GM12878 (cell line): ENCODE results near the gene CCHCR1. TPM values are rescaled to one million over a fixed set of nuclear protein-coding genes. Genes with fewer than 3 reads are reported as not detected.

ENCODE experiments used
- ATAC-seq: fragments of 200-7000 bp; cut with Tn5 transposase; 3 replicates; pipeline ENCODE4 v1.9.1; 2020; ENCODE audit warnings: mild to moderate bottlenecking, moderate library complexity
- BruUV-seq: library from RNA; stranded (reverse); fragments of 400-500 nt; replicated peaks from 2 replicates; lab custom pipeline; 2021; lab: Mats Ljungman, UMichigan
- CTCF ChIA-PET: fragments of 300-600 bp; sonication (Branson Sonifier 250); formaldehyde crosslinking; extraction: SDS; loops from one replicate; lab custom pipeline; 2021; ENCODE audit warnings: inconsistent platforms; lab: Yijun Ruan, JAX
- POLR2A ChIA-PET: fragments of 350-600 bp; formaldehyde crosslinking; extraction: SDS; loops from one replicate; lab custom pipeline; 2021; ENCODE audit warnings: inconsistent platforms; lab: Charles Lee
- RAD21 ChIA-PET: fragments of 300-600 bp; sonication (Branson Sonifier 250); formaldehyde crosslinking; loops from one replicate; lab custom pipeline; 2023; ENCODE audit warnings: antibody characterized with exemption; ENCODE audit not compliant: unreplicated experiment; lab: Charles Lee
- SMC1A ChIA-PET: fragments of 300-600 bp; sonication (Branson Sonifier 250); formaldehyde crosslinking; loops from one replicate; lab custom pipeline; 2023; ENCODE audit not compliant: unreplicated experiment, uncharacterized antibody; lab: Charles Lee
- DNase-seq: peaks from one replicate; pipeline ENCODE4 v3.0.0-alpha.2; 2011; ENCODE audit warnings: low read depth, low spot score
- FAIRE-seq: peaks from 3 replicates; lab custom pipeline; 2011; peaks lifted over from hg19 to GRCh38; lab: Jason Lieb, UNC
- H2AFZ ChIP-seq: 2 replicates; pipeline ENCODE4 v1.6.0; 2011; ENCODE audit warnings: low read depth, low read length, control low read depth; ENCODE audit not compliant: control insufficient read depth
- H3K27ac ChIP-seq: 2 replicates; pipeline ENCODE4 v1.5.1; 2011; ENCODE audit warnings: control low read depth; ENCODE audit not compliant: control insufficient read depth, insufficient read depth
- H3K27me3 ChIP-seq, 2 experiments: replicated peaks in 1 of 2; 2 replicates each; pipeline versions ENCODE4 v1.6.0 to v1.6.1; 2011; ENCODE audit warnings: low read length in 1 of 2; ENCODE audit not compliant: control insufficient read depth in 2 of 2, insufficient read depth in 2 of 2
- H3K36me3 ChIP-seq, 2 experiments: 2 replicates each; pipeline ENCODE4 v1.5.1; 2011; ENCODE audit warnings: low read length in 1 of 2; ENCODE audit not compliant: control insufficient read depth in 2 of 2, insufficient read depth in 2 of 2
- H3K4me1 ChIP-seq: 2 replicates; pipeline ENCODE4 v1.6.1; 2011; ENCODE audit warnings: mild to moderate bottlenecking, low read length, moderate library complexity, mixed read lengths; ENCODE audit not compliant: control insufficient read depth, insufficient read depth
- H3K4me2 ChIP-seq: 2 replicates; pipeline ENCODE4 v1.6.0; 2011; ENCODE audit warnings: control low read depth; ENCODE audit not compliant: control insufficient read depth, insufficient read depth
- H3K4me3 ChIP-seq: fragments of 200-600 bp; sonication (generic); 2 replicates; pipeline ENCODE4 v1.5.1; 2016
- H3K79me2 ChIP-seq: 2 replicates; pipeline ENCODE4 v1.6.0; 2011; ENCODE audit warnings: low read length; ENCODE audit not compliant: control insufficient read depth, insufficient read depth
- H3K9ac ChIP-seq: 2 replicates; pipeline ENCODE4 v1.8.0; 2011; ENCODE audit warnings: low read length, control low read depth, mixed read lengths; ENCODE audit not compliant: control insufficient read depth, insufficient read depth
- H3K9me3 ChIP-seq: replicated peaks from 3 replicates; pipeline ENCODE4 v1.5.1; 2011; ENCODE audit warnings: mild to moderate bottlenecking, low read length; ENCODE audit not compliant: control insufficient read depth, insufficient read depth
- H4K20me1 ChIP-seq: 2 replicates; pipeline ENCODE4 v1.6.0; 2011; ENCODE audit not compliant: control insufficient read depth, insufficient read depth
- DPF2 ChIP-seq: fragments of 450-650 bp; IDR thresholded peaks from 2 replicates; pipeline ENCODE4 v1.6.1; 2017; ENCODE audit warnings: mild to moderate bottlenecking
- JUNB ChIP-seq: IDR thresholded peaks from 2 replicates; pipeline ENCODE4 v1.6.1; 2016; ENCODE audit warnings: antibody characterized with exemption, mild to moderate bottlenecking
- MTA2 ChIP-seq: fragments of 450-650 bp; IDR thresholded peaks from 2 replicates; pipeline ENCODE4 v1.6.1; 2016; ENCODE audit warnings: low read depth, mild to moderate bottlenecking, moderate library complexity
- MYC ChIP-seq: IDR thresholded peaks from 2 replicates; pipeline ENCODE4 v1.6.1; 2011; ENCODE audit warnings: mild to moderate bottlenecking, low read length, moderate library complexity, inconsistent platforms; ENCODE audit not compliant: insufficient read depth, insufficient replicate concordance, insufficient read length, severe bottlenecking
- NFYA ChIP-seq: IDR thresholded peaks from 2 replicates; pipeline ENCODE4 v1.6.1; 2011; ENCODE audit warnings: low read depth, mild to moderate bottlenecking, low read length, improper control_type of control experiment, borderline replicate concordance
- POLR2AphosphoS2 ChIP-seq: IDR thresholded peaks from 2 replicates; pipeline ENCODE4 v1.6.1; 2011; ENCODE audit warnings: low read depth, mild to moderate bottlenecking, low read length, improper control_type of control experiment, moderate library complexity
- SMC3 ChIP-seq: IDR thresholded peaks from 2 replicates; pipeline ENCODE4 v1.6.1; 2011; ENCODE audit warnings: low read length, improper control_type of control experiment, borderline replicate concordance
- ZNF274 ChIP-seq: IDR thresholded peaks from one replicate; pipeline ENCODE4 v1.8.0; 2011; ENCODE audit not compliant: insufficient read length, insufficient read depth
- ZNF622 ChIP-seq: fragments of 450-650 bp; IDR thresholded peaks from 2 replicates; pipeline ENCODE4 v1.6.1; 2017; ENCODE audit warnings: mild to moderate bottlenecking, inconsistent platforms
- ZZZ3 ChIP-seq: IDR thresholded peaks from 2 replicates; pipeline ENCODE4 v1.6.1; 2011; ENCODE audit warnings: low read depth; ENCODE audit not compliant: control insufficient read depth, insufficient read length
- WGBS: methylation state at CpG from one replicate; pipeline ENCODE4 v1.1.6; 2016; ENCODE audit warnings: low lambda C conversion rate; ENCODE audit not compliant: insufficient replicate concordance, insufficient coverage; ENCODE audit errors: missing lambda C conversion rate; 5-methylcytosine and 5-hydroxymethylcytosine counted together
- in situ Hi-C: fragments of 300-500 bp; cut with MboI; formaldehyde crosslinking; loops from 9 replicates; pipeline ENCODE4 v1.14.3; 2018; ENCODE audit warnings: mixed read lengths
- intact Hi-C: fragments of 100-400 bp; cut with micrococcal nuclease; formaldehyde crosslinking; loops from one replicate; pipeline ENCODE4 v1.14.2; 2022; ENCODE audit not compliant: unreplicated experiment
- polyA plus RNA-seq, 11 experiments: library from polyadenylated mRNA; depleted of rRNA in 4 of 11; unstranded in 6 of 11; stranded (reverse) in 5 of 11; fragments of >200 nt; fragmentation: Nextera tagmentation in 4 of 11; fragmentation: Illumina TruSeq in 1 of 11; extraction: Ambion mirVana in 4 of 11; extraction: Trizol in 1 of 11; gene quantifications; 1 replicate in 1 of 11; 2 replicates in 10 of 11; pipeline versions ENCODE4 v1.2.1 to v1.2.3, GENCODE V29; 2011 to 2016; ENCODE audit warnings: inconsistent platforms in 2 of 11, missing spikeins in 2 of 11, low read depth in 1 of 11
- total RNA-seq, 4 experiments: library from RNA; depleted of rRNA in 3 of 4; stranded (reverse); fragments of >200 nt in 3 of 4; fragmentation: Illumina TruSeq in 1 of 4; extraction: Trizol in 1 of 4; gene quantifications; 2 replicates each; pipeline versions ENCODE4 v1.2.1 to v1.2.3, GENCODE V29; 2013 to 2021
- TF ChIP-seq, protein P1 (sequence below): fragments of 450-650 bp; IDR thresholded peaks from 2 replicates; pipeline ENCODE4 v1.6.1; 2017; ENCODE audit warnings: antibody characterized with exemption, mild to moderate bottlenecking, moderate library complexity
- TF ChIP-seq, protein P2 (sequence below): fragments of 450-650 bp; formaldehyde crosslinking; IDR thresholded peaks from 2 replicates; pipeline ENCODE4 v1.4.0; 2020; ENCODE audit warnings: mild to moderate bottlenecking, moderate library complexity

The CCHCR1 gene
- total and polyA plus RNA-seq, 10 of the 15 experiments (the other 5 are each of a cell fraction or from before 2014, with no cell fraction given) = 1.0 to 35.2 (median 24.7) TPM

DNA sequence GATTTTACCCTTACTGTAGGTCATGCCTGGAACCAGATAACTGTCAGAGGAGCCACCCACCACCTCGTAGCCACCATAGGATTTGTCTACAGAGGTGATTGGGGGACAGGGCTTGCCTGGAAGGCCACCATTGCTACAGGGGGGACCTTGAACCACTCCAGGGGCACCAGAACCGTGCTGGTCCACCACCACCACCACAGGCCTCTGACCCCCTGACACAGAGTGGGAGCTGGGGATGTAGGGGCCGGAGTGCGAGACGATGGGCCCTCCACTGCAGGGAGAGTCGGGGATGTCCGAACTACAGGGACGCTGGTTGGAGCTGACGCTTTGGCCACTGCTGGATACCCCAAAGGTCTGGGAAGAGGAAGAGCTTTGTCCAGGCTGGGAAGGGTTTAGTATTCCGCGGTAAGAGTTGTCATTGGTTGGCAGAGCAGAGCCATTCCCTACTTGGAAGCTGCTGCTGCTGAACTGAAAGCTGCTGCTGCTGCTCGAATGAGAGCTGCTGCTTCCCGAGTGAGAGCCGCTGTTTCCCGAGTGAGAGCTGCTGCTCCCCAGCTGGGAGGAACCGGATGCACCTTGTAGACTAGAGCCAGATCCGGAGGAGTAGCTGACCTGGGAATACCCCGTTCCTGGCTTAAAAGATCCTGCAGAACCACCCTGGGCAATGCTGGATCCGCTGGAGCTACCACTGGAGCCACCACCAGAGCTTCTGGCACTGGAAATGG, 40.8 kb downstream of the CCHCR1 start:
- H3K79me2 ChIP-seq = no peaks in the 10 kb centered on the region
- FAIRE-seq = no peak
- H2AFZ ChIP-seq = no peak overlapping the region
- H3K27ac ChIP-seq = no peak overlapping the region
- no peak overlapping the region for H3K4me3 ChIP-seq
- in situ Hi-C loops = no loop called here
- no peak for ATAC-seq
- ChIA-PET POLR2A (no interaction called here), RAD21 (no interaction called here), SMC1A (no interaction called here), CTCF (interaction anchor here (2.7 to 3.0 kb wide), 2 partner anchors 11 to 30 kb away, joined by 9 to 11 read pairs; no protein-coding TSS in a partner anchor)
- no peaks in the 10 kb centered on the region for H3K4me1 ChIP-seq
- no TSS peak for BruUV-seq
- intact Hi-C loops = no loop called here
- WGBS = 40% methylated on average over 19 of the region's 19 CpGs
- no peaks in the 10 kb centered on the region for H4K20me1 ChIP-seq
- no peaks in the 10 kb centered on the region for H3K9me3 ChIP-seq
- TF ChIP-seq ZZZ3 (no peak), MYC (no peak), SMC3 (no peak), JUNB (no peak), POLR2AphosphoS2 (no peak), ZNF622 (no peak), MTA2 (no peak), NFYA (no peak), ZNF274 (no peak), DPF2 (no peak)
- TF ChIP-seq, protein P1, sequence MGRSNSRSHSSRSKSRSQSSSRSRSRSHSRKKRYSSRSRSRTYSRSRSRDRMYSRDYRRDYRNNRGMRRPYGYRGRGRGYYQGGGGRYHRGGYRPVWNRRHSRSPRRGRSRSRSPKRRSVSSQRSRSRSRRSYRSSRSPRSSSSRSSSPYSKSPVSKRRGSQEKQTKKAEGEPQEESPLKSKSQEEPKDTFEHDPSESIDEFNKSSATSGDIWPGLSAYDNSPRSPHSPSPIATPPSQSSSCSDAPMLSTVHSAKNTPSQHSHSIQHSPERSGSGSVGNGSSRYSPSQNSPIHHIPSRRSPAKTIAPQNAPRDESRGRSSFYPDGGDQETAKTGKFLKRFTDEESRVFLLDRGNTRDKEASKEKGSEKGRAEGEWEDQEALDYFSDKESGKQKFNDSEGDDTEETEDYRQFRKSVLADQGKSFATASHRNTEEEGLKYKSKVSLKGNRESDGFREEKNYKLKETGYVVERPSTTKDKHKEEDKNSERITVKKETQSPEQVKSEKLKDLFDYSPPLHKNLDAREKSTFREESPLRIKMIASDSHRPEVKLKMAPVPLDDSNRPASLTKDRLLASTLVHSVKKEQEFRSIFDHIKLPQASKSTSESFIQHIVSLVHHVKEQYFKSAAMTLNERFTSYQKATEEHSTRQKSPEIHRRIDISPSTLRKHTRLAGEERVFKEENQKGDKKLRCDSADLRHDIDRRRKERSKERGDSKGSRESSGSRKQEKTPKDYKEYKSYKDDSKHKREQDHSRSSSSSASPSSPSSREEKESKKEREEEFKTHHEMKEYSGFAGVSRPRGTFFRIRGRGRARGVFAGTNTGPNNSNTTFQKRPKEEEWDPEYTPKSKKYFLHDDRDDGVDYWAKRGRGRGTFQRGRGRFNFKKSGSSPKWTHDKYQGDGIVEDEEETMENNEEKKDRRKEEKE = no peak
- TF ChIP-seq, protein P2, sequence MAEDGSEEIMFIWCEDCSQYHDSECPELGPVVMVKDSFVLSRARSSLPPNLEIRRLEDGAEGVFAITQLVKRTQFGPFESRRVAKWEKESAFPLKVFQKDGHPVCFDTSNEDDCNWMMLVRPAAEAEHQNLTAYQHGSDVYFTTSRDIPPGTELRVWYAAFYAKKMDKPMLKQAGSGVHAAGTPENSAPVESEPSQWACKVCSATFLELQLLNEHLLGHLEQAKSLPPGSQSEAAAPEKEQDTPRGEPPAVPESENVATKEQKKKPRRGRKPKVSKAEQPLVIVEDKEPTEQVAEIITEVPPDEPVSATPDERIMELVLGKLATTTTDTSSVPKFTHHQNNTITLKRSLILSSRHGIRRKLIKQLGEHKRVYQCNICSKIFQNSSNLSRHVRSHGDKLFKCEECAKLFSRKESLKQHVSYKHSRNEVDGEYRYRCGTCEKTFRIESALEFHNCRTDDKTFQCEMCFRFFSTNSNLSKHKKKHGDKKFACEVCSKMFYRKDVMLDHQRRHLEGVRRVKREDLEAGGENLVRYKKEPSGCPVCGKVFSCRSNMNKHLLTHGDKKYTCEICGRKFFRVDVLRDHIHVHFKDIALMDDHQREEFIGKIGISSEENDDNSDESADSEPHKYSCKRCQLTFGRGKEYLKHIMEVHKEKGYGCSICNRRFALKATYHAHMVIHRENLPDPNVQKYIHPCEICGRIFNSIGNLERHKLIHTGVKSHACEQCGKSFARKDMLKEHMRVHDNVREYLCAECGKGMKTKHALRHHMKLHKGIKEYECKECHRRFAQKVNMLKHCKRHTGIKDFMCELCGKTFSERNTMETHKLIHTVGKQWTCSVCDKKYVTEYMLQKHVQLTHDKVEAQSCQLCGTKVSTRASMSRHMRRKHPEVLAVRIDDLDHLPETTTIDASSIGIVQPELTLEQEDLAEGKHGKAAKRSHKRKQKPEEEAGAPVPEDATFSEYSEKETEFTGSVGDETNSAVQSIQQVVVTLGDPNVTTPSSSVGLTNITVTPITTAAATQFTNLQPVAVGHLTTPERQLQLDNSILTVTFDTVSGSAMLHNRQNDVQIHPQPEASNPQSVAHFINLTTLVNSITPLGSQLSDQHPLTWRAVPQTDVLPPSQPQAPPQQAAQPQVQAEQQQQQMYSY = no peak
- no peak for DNase-seq
- no peak overlapping the region for H3K4me2 ChIP-seq
- H3K36me3 ChIP-seq = no peaks in the 10 kb centered on the region
- H3K27me3 ChIP-seq = peaks cover 3% of the 10 kb centered on the region in 2 experiments; a peak in 3 of 4 replicates
- H3K9ac ChIP-seq = no peak overlapping the region
